Activated T-cell treated with anti-CD3 and anti-CD28 coated beads, Interleukin-2, amount 50 U/mL, for 1 hour (primary cell): Measurements from ENCODE around the gene TXNDC2.

Experiments
- DNase-seq: peaks from one replicate; pipeline ENCODE4 v3.0.0-alpha.2; 2020

Gene TXNDC2

DNA sequence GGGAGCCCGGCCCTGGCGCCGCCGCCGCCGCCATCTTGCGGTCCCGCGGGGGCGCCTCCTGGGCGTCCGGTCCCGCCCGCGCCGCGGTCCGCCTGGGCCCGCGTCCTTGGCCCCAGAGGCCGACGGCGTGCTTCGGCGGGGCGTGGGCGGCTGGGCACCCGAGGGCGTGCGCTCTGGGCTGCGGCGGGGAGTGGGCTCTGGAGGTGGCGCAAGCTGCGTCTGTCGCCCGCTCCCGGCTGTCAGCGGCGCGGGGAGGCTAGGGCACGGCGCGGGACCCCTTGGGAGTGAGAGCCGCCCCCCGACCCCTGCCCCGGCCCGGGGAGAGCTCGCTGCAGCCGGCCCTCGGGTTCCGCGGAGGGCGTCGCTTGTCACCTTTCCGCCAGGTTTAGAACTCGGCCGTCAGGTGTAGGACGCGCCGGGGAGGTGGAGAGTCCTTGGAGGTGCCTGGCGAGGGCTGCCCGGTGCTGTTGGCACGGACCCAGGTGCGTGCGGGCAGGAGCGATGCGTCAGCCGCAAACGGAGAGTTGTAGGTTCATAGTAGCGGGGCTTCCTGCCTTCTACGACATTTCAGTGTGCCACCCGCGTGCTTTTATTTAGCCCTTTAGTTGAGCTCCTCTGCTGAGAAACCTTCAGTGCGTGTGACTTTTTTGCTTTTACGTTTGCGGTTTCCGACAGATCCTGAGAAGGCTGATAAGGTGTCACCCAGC lies 29.0 kb downstream of the TXNDC2 start:
- DNase-seq = peak; percentile 81

DNA sequence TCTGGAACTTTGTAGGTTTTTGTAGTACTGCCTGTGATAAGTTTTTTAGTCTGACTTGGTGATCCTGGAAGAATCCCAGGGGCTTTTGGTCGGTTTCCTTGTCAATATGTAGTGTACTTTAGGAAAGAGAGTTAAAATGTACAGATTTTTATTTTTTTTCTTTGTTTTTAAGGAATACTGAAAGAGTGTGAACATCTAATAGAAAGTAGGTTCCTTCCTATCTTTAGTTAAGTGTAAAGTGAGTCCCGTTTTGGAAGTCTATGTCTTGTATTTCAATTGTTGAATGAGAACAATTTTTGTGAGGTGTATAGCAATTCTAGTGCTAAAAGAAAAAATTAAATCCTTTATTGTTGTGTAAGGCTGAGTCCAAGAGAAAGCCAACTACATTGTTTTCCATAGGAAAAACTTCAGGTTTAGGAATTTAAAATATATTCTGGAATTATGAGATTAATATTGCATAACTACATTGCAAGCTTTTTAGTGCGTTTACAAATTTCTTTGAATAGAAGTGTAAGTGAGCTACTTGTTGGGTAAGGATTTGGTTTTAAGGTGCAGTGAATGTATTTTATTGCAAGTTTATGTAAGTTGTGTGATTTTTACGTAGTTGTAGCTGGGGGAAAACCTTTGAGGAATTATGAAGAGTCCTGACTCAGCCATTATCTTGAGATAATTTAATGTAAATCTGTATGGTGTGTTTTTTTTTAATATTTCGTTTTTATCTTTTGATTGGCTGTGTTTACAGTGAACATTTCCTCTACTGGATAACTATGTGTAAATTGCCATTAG lies 29.7 kb downstream of the TXNDC2 start:
- DNase-seq = no peak

DNA sequence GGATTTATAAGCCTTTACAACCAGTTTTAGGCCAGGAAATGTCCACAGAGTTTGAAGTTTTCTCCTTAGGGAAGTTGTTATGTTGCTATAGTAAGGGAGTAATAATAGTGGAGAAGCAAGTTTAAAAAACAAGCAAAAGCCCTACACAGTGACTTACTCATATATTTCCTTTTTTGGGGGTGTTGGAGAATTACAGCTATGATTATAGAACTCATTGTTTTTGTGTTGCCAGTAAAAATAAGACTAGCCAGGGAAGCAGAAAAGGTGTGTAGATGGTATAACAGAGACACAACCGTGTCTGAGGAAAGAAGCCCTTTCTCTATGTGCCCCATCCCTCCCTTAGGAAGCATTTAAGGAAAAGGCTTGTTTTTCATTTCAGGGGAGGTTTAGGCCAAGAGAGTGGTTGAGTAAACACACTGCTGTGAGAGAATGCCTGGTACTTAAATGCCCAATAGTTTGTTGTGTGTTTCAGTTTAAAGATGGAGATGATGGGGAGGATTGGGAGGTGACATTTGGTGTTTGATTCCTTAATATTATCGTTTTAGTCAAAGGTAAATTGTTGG lies 30.4 kb downstream of the TXNDC2 start:
- no peak for DNase-seq

GRCh38 chr18:9916808-9917207 lies 31.0 kb downstream of the TXNDC2 start:
- no peak for DNase-seq

GRCh38 chr18:9918016-9918680 lies 32.4 kb downstream of the TXNDC2 start:
- no peak for DNase-seq

- DNase-seq = no peak
Measured at GRCh38 chr18:9919564-9920232, 33.9 kb downstream of the TXNDC2 start.

DNA sequence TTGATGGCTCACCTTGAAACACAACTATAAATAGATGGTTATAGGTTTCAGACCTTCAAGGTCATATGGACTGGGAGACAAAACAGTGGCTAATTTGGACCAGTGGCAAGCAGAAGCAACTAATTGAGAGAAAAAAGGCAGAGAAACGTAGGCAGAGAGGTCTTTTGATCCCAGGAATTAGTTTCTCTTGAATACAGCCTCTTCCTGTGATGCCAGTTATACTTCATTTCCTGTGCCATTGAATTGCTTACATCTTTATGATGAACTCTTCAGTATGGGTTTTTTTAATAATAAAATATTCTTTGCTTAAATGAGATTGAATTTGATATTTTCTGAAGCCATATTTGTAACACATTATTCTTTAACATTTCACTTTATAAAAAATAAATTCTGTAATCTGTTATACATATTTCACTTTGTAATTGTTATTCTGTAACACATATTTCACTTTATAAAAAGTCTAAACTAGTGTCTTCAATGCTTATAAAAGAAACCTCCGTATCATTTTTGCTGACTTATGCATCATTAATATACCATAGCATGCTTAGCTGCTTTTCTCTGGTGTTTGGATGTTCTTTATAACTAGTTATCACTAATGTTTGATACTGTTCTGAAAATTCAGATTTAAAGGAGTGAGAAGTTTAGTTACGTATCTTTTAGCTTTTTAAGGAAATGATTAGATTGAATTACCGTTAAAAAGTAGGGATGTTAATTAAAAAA lies 37.0 kb downstream of the TXNDC2 start:
- DNase-seq = no peak

GRCh38 chr18:9924371-9924943 lies 38.7 kb downstream of the TXNDC2 start:
- no peak for DNase-seq

- no peak for DNase-seq
Measured at GRCh38 chr18:9925369-9925768, 39.6 kb downstream of the TXNDC2 start.

DNA sequence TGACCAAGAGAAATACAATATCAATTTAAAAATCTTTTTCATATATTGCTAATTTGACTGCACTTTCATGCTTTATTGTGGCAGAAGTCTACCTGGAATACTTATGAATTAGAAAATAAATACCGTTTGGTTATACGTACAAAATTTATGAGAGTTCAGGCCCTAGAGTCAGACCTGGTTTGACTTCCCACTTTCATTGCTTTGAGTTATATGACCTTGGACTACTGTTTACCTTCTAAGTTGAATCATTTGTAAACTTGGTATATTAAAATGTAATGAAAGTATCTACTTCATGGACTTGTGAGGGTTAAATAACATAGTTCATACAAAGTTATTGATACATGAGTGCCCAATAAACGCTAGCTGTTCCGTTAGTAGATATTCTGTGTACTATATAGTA lies 40.0 kb downstream of the TXNDC2 start:
- no peak for DNase-seq

GRCh38 chr18:9926223-9926894 lies 40.6 kb downstream of the TXNDC2 start:
- DNase-seq = no peak

- no peak for DNase-seq
Measured at GRCh38 chr18:9926977-9927376, 41.2 kb downstream of the TXNDC2 start.

- DNase-seq = no peak
Measured at GRCh38 chr18:9927392-9928063, 41.8 kb downstream of the TXNDC2 start.

- no peak for DNase-seq
Measured at GRCh38 chr18:9928646-9929259, 43.0 kb downstream of the TXNDC2 start.

GRCh38 chr18:9930299-9930884 lies 44.6 kb downstream of the TXNDC2 start:
- DNase-seq = no peak

DNA sequence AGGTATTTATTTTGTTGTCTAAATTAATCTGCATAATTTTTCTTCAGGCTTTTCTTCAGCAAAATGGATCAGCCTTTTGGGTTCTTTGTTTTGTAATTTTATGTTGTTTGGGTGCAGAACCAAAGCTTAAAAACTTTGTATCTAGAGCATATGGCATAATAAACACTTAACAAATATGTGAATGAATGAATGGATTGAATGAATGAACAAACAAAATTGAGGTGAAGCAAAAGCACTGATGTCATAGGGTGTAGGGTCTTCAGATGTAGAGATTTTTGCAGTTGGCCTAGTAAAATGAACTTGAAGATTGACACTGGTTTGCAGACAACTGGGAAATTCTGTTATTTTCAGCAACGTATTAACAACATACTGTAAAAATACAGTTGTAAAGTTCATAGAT lies 45.4 kb downstream of the TXNDC2 start:
- no peak for DNase-seq

- no peak for DNase-seq
Measured at GRCh38 chr18:9931678-9932077, 45.9 kb downstream of the TXNDC2 start.

GRCh38 chr18:9933865-9934264 lies 48.1 kb downstream of the TXNDC2 start:
- DNase-seq = no peak

GRCh38 chr18:9934274-9934673 lies 48.5 kb downstream of the TXNDC2 start:
- DNase-seq = no peak
